ENCODE results near the gene PLA1A.
"Not testable (repeated sequence)": the region's sequence is repeated elsewhere in the genome, so short reads cannot be mapped to it uniquely, and the experiment has no call there.

Gene PLA1A

DNA sequence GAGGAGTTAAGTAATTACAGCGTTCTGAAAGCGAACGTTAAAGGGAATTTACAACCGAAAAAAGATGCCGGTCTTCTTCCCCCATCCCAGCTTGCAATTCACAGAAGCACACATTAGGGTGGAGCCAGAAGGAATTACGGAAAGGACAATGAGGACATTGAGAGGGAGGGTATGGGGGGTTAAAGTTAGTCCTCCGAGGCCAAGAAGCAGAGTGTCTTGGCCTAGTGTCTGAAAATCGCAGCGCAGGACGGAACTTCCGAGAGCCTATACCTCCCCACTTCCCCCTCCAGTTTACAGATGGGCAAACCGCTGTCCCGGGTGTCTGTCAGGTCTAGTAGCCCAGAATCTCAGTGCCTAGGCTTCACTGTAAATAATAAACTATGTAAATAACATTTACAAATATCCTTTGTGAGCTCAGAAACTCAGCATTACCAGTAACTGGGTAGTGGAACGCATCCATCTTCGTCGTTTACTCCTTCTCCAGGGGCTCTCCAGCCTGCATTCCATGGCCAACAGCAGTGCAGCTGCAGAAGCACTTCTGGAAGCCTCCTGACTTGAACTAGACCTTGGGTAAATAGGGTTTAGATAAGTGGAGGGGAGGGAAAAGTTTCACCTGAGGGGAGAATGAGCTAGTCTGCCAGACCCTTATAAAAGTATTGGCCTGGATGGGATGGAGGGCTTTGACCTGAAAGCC is 17.5 kb upstream of the PLA1A start:
- no peak for DNase-seq

DNA sequence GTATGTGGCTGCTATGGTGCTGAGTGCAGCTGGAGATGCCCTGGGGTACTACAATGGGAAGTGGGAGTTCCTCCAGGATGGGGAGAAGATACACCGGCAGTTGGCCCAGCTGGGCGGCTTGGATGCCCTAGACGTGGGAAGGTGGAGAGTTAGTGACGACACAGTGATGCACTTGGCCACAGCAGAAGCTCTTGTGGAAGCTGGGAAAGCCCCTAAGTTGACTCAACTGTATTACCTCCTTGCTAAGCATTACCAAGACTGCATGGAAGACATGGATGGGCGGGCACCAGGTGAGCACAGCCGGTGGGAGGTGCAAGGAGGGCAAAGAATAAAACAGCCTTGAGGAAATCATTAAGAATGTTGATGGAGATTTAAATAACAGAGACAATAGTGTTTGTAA is 15.5 kb upstream of the PLA1A start:
- DNase-seq, result peak; percentile 92

DNA sequence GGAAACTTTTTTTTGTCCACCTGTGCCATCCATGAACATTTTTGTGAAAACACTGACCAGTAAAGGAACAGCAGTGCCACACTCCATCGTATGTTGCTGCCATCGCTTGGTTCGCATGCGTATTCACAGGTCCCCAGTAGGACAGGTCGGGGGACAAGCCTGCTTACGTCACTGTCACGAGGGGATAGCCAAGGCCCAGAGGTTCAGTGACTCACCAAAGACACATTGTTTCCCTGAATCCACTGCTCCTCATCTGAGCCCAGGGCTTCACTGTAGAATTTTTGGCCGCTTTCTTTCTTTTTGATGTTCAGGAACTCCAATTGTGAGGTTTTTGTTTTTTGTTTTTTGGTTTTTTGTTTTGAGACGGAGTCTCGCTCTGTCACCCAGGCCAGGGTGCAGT is 12.5 kb upstream of the PLA1A start:
- peak; percentile 53 for DNase-seq

DNA sequence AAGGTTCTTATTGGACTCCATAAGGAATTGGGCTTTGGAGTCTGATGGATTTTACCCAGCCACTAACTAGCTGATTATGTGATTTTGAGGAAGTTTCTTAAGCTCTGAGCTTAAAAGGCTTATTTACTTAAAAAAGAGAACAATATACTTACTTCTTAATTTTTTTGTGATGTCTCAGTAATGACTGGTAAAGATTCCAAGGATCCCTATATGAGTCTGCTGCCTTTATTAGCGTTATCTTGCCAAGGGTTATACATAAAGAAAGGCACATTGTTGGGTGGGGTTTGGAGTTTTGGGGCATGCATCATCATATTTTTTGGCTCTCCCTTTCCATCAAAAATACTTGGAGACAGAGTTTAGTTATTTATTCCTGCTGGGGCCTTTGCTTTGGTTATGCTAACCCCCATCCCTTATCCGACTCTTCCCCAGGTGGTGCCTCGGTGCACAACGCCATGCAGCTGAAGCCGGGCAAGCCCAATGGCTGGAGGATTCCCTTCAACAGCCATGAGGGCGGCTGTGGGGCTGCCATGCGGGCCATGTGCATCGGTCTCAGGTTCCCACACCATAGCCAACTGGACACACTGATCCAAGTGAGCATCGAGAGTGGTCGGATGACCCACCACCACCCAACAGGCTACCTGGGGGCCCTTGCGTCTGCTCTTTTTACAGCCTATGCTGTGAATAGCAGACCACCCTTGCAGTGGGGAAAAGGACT is 11.7 kb upstream of the PLA1A start:
- peak; percentile 45 for DNase-seq

DNA sequence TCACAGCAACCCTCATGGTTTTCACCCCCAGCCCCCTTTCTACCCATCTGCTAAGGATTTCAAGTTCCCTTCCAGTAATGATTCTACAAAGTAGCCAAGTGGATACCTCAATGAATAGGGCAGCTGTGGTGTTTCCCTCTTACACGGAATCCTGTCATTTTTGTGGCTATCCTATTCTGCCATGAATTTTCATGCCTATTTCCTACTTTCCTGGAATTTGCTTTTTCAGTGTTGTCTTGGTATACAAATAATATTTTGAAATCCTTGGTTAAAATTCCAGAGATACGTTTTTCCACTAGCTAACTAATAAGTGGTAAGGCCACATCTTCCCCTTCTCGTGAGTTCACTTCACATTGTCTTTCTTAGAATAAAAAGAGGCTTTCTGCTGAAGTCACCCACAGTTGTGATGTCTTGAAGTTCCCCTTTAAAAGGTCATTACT is 10.9 kb upstream of the PLA1A start:
- peak; percentile 84 for DNase-seq

DNA sequence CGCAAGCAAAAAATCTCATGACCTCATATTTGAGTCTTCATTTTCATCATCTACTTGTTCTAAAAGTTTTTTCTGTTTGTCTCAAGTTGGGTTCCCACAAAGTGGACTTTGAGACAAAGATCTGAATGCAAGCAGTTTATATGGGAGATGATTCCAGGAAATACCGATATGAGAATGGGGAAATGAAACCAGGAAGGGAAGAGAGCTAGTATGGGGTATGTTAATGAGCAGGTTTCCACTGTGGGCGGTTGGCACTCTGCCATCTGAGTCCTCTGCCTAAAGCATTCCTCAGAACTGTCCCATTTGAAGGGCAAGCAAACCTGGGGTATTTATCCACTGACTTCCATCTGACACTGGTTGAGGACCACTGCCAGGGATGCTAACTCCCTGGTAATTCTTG is 9.6 kb upstream of the PLA1A start:
- peak; percentile 98 for DNase-seq

DNA sequence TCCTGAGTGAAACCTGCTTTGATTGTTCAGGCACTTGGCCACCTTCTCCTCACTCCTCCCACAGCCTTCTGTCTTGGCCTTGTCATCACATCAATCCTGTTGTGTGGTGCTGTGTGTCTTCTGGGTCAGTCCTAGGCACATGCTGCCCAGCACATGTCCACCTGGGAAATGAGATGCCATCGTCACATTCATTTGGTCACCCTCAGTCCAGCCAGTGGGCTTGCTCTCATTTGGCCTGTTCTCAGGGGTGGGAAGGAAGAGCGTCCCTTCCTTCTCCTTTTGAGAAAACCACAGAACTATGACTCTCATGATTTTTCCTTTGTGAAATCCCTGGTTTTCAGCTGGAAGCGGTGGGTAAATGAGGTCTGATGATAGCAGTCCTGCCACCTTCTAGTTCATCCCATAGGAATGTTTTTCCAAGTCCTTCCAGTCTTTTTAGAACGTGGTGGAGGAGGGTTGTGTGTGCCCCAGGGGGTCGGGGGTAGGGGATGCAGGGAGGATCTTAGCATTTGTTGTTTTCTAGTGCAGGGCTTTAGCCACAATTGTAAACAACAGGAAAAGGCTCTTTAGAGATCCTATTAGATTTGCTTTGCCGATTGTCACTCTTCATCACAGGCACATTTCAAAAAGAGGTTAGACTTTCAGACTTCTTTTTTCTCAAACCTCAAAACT is 8.4 kb upstream of the PLA1A start:
- peak; percentile 93 for DNase-seq

DNA sequence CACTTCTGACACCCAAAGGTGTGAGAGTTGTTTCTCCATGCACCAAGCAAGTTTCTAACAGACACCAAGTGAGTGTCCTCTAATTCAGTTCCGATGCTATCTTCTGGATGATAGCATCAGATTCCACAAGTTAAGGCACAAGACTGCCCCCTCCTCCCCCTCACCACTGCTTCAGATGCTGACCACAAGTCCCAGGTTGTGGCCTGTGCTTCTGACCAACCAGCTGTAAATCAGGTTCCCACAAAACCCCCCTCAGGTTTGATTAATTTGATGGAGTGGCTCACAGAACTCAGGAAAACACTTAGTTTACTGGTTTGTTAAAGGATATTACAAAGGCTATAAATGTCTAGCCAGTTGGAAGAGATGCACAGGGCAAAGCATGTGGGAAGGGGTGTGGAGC is 7.0 kb upstream of the PLA1A start:
- no peak for DNase-seq

DNA sequence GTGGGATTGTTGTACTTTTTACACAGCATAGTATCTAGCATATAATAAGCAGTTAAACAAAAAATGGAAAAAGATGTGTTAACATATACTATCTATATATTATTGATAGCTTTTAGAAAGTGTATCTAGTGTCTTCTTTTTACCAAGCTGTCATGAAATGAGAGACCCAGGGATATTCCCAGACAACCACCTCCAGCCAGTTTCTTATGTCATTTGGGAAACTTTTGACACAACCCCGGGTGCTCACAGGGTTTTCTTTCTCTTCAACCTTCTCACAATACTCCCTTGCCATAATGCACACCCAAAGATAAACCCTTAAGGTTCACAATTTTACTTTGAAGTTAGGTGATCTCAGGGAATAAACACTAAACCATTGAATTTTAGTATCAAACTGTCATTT is 4.8 kb upstream of the PLA1A start:
- DNase-seq, result peak; percentile 84

DNA sequence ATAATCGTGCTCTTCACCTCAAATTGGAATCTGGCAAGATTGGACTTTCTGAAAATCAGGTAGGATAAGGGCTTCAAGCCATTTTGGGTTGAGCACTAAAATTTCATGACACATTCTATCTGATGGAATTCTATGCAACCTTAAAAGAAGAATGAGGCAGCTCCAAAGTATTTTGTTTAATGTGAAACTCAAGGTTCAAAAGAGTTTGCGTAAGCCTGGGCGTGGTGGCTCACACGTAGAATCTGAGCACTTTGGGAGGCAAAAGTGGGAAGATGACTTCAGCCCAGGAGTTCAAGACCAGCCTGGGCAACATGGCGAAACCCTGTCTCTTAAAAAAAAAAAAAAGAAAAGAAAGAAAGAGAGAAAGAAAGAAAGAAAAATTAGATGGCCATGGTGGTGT is 3.6 kb upstream of the PLA1A start:
- DNase-seq, result peak; percentile 21

DNA sequence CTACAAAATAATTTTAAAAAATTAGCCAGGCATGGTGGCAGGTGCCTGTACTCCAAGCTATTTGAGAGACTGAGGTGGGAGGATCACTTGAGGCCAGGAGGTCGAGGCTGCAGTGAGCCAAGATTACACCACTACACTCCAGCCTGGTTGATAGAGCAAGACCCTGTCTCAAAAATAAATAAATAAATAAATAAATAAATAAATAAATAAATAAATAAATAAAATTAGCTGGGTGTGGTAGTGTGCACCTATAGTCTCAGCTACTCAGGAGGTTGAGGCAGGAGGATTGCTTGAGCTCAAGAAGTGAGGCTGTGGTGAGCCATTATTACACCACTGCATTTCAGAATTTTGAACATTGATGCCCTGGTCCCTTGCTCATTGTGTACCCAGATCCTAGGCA is 2.8 kb upstream of the PLA1A start:
- not testable (repeated sequence) for DNase-seq

DNA sequence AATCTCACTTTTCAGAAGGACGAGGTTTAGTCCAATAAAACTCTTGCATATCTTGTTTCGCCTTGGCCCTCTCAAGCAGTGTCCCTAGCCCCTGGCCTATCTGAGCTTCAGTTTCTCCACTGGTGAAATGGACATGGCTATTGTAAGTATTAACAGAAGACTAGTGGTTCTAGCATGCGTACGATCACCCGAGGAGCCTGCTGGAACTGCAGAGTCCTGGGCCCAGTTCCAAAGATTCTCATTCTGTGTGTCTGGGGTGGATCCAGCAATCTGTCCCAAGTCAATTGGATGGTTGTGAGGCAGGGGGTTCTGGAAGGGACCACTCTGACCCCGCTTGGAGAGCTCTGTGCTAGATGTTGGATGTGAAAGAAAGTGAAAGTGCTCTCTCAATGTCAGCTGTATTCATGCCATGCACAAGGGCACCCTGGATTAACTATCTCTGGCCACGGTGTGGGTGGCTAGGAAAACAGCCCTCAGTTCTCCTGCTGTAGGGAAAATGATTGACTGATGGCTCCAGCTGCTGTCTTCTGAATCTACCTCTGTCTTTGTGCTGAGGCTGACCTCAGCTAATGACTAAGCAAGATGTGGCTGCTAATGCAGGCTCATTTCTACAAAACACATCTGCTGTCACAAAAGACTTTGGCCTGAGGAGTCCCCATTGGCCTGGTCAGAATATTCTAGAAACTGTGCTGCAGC is 1.9 kb upstream of the PLA1A start:
- peak; percentile 52 for DNase-seq

DNA sequence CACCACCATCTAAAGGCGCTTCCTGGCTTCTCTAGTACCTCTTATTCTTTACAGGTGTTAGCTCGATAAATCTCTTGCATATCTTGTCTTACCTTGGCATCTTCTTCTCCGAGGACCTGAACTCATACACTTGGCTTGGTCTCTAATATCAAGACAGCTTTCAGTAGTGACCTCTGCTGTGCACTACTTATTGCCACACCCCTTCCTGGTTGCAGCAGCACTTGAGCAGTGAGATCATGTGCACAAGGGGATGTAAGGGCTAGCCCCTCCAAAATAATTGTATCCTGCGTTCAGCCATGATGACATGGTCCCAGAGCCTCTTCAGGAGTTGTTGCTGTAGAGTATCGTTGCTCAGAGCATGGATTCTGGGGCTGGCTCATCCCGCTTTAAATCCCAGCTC is 1.3 kb upstream of the PLA1A start:
- peak; percentile 47 for DNase-seq

DNA sequence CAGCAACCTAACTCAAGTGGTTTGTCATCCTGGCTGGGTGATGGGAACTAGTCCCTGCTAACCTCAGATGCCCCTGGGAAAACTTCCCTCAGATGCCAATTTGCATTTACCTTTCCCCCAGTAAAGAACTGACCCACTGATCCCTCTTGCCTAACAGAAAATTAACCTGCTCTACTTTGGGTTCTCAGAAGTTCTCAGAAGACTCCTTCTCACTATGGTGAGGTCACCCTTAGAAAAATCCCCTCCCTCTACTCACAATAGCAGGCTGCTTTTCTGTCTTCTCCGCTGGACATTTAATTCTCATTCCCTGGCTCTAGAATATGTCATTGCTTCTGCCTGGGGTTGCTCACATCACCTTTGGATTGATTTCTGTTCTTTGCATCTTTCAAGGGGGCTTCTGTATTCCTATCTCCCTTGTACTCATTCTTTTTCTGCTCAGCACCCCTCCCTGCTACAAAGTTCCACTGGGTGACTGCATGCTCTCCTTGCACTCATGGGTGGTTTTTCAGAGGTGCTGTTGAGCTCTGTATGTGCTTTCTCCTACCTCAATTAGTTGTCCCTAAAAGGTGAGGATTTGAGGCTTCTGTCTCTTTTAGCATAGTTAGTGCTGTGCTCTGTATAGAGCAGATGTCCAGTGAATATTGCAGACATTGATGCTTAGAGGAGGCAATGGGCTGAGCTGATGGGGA is 869 bp downstream of the PLA1A start:
- no peak for DNase-seq

DNA sequence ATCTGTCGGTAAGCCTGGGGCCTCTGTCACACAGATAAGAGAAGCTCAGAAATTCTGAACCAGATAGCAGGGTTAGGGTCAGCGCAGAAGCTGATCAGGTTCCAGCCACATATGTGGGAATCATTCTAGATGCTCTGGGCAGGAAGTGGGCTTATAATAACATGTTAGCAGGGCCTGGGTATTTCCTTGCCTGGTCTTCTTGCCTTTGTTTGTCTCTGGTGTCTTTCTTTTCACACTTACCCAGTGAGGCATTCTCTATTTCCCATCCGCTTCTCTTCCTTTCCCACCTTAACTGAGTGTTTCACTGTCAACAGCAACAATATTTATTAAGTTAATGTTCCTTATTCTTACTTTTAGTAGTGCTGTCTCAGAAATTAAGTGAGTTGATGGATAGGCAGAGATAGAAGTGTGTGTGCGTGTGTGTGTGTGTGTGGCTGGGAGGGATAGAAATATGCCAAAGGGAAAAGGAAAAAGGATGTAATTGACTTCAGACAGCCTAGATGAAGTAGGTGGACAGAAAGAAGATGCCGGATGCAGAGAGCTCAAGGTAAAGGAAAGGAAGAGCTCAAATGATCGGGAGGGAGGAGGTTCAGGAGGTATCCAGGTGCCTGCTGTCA is 2.0 kb downstream of the PLA1A start:
- no peak for DNase-seq

DNA sequence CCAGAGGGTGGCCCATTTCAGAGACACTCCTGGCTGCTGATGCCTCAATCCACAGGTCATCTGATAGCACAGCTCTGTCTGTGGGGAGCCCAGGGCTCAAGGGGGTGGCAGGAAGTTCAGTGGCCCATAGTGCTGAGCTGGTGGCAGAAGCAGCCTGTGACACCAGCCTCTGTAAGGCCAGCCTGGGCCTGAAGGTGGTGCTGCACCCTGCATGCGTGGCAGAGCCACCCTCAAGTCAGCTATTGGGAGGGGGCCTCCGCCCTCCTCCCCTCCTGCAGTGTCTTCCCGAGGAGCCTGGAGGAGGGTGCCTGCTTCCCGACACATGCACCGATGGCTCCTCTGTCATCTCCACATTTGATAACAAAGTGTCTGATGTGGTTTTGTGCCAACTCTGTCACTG is 3.0 kb downstream of the PLA1A start:
- peak; percentile 31 for DNase-seq

DNA sequence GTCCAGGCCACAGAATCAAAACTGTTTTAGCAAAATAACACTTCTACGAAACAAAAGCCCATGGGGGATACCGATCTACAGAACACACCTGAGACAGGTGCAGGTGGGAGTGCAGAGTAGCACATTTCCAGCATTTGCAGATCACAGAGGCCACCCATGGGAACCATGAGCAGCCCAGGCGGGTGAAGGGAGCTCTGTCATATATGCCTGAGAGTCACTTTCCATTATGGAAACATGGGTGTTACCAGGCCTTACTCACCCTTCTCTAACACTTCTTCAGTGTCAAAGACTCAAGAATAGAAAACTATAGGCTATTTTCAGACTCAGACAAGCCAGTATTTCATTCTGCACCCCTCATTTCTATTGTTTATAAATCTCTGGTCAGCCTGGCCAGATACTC is 3.5 kb downstream of the PLA1A start:
- no peak for DNase-seq

DNA sequence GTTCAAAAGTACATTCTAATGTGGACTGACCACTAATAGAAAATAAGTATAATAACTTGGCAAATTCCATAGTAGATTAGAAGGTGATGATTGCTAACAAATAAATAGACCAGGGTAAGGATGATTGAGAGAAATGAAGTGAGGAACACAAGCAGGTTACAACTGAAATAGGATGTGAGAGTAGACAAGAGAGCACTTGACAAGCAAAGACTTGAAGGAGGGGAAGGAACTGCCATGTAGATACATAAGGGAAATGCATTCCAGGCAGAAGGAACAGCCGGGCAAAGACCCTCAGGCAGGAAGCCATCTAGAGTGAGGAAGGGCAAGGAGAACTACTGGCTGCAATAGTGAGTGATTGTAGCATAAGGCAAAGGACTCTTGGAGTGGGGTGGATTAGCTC is 5.0 kb downstream of the PLA1A start:
- no peak for DNase-seq

DNA sequence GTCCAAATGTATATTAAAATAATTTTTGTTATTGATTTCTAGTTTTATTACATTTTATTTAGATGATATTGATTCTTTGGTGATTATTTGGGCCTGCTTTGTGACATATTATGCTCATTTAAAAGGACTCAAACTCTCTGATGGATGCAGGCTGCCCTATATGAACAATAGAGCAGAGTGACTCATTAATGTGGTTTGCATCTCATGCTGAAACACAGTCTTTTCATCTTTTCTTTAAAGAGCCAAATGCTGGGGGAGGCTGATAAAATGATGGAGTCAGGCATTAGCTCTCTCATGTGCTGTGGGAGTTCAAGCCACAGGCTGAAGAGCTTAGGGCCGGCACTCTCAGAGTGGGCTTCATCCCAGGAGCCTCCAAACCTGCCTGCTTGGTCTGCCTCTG is 7.2 kb downstream of the PLA1A start:
- peak; percentile 25 for DNase-seq

DNA sequence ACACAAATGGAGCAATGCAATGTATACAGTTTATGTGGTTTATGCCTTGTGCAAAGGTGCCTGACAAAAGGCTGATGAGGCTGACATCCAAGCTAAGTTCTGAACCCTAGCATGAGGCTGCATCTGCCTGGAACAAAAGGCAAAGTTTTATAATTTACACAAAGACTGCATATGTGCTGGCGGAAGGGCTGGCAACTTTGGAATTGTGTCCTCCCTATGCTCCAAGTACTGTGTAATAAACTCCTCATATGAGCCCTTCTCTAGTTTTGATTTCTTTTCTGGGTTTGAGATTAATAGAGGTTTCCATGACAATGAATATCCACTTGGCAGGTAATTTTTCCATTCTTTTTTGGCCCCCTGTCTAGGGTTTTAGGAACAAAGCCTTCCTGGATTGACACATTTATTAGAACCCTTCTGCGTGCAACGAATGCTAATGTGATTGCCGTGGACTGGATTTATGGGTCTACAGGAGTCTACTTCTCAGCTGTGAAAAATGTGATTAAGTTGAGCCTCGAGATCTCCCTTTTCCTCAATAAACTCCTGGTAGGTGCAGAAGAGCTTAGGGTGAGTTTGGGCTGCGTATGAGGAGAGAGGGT is 10.8 kb downstream of the PLA1A start:
- DNase-seq, result no peak

DNA sequence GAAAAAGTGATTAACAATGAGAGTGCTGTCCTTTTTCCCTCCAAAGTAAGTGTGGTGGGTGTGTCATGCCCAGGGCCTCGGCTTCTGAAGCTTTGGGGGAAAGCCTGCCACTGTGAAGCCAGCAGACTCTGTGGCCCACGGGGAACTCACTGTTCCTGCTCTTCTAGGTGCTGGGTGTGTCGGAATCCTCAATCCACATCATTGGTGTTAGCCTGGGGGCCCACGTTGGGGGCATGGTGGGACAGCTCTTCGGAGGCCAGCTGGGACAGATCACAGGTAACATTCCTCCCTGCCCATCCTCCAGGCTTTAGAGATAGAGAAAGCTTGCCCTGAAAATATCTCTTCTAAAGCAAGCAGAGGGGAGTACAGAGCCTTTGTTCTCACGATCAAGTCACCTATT is 11.6 kb downstream of the PLA1A start:
- no peak for DNase-seq

DNA sequence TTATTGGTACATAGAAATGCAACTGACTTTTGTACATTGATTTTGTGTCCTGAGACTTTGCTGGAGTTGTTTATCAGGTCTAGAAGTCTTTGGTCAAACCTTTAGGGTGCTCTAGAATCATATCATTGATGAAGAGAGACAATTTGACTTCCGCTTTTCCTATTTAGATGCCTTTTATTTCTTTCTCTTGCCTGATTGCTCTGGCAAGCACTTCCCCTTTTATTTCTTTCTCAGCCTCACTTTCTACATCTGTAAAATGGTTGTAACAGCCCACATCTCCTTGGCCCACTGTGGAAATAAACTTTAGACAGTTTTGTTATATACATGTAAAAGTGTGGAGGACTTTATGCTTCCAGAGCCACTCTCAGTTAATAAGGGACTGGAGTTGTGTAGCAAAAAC is 14.0 kb downstream of the PLA1A start:
- no peak for DNase-seq

All from suppressor macrophage treated with lipopolysaccharide for 4 hours (primary cell).